Stimulated activated CD4-positive, alpha-beta T cell treated with anti-CD3 and anti-CD28 coated beads, Interleukin-2, amount 100 ng/mL, for 24 hours (primary cell): ENCODE data around the gene PRSS33.

Experiments
- DNase-seq, 2 donors: peaks; one replicate each; pipeline ENCODE4 v3.0.0-alpha.2; 2020

Gene PRSS33

GRCh38 chr16:2787406-2787805 lies at the start of gene PRSS33:
Gene PRSS33 (minus strand): TSS chr16:2787560. CDS start chr16:2786547, 1,013 bp downstream.
- DNase-seq = no peak

GRCh38 chr16:2836646-2837508 lies 49.5 kb upstream of the PRSS33 start:
- no peak for DNase-seq

GRCh38 chr16:2835638-2836493 lies 48.5 kb upstream of the PRSS33 start:
- DNase-seq = no peak

GRCh38 chr16:2834968-2835367 lies 47.6 kb upstream of the PRSS33 start:
- DNase-seq = no peak

- DNase-seq = no peak
Measured at GRCh38 chr16:2833776-2834175, 46.4 kb upstream of the PRSS33 start.

GRCh38 chr16:2831203-2831602 lies 43.8 kb upstream of the PRSS33 start:
- no peak for DNase-seq

GRCh38 chr16:2830355-2830695 lies 43.0 kb upstream of the PRSS33 start:
- no peak for DNase-seq

- no peak for DNase-seq
Measured at GRCh38 chr16:2829501-2830354, 42.4 kb upstream of the PRSS33 start, which contains the start of gene ZG16B. Gene ZG16B (plus strand): TSS chr16:2830303. CDS start chr16:2830442, 139 bp downstream.

GRCh38 chr16:2828876-2829430 lies 41.6 kb upstream of the PRSS33 start:
- DNase-seq = no peak

- no peak for DNase-seq
Measured at GRCh38 chr16:2828521-2828840, 41.1 kb upstream of the PRSS33 start.

GRCh38 chr16:2827831-2828520 lies 40.6 kb upstream of the PRSS33 start:
- no peak for DNase-seq

- DNase-seq = no peak
Measured at GRCh38 chr16:2827374-2827791, 40.0 kb upstream of the PRSS33 start.

- no peak for DNase-seq
Measured at GRCh38 chr16:2826591-2827373, 39.4 kb upstream of the PRSS33 start.

- DNase-seq = no peak
Measured at GRCh38 chr16:2825906-2826305, 38.5 kb upstream of the PRSS33 start.

GRCh38 chr16:2825049-2825742 lies 37.8 kb upstream of the PRSS33 start:
- DNase-seq = no peak

- no peak for DNase-seq
Measured at GRCh38 chr16:2824626-2825025, 37.3 kb upstream of the PRSS33 start.

GRCh38 chr16:2822496-2822895 lies 35.1 kb upstream of the PRSS33 start:
- no peak for DNase-seq

- no peak for DNase-seq
Measured at GRCh38 chr16:2822158-2822495, 34.8 kb upstream of the PRSS33 start.

GRCh38 chr16:2821487-2822157 lies 34.3 kb upstream of the PRSS33 start:
- DNase-seq = no peak

- DNase-seq = no peak
Measured at GRCh38 chr16:2820836-2821486, 33.6 kb upstream of the PRSS33 start.
